ENCODE measurements around the gene B3GALNT2.
"Not testable (repeated sequence)": the region's sequence is repeated elsewhere in the genome, so short reads cannot be mapped to it uniquely, and the experiment has no call there.

Gene B3GALNT2

DNA sequence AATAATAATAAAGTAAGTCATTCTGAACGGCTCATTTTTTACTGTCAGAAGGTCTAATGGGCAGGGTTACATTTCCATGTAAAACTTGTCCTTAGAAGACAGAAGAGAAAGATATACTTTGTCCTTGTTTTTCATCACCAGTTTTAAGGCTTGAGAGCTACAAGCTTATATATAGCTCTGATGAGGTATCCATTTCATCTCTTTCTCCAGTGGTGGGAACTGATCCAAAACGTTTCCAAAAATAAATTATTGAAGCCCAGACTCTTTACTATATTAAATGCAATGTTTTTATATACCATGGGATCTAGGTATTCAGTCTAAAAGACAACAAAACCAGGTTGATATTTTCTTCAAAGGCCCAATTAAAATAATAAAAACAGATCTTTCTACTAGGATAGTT, 8.7 kb downstream of the B3GALNT2 start:
- no peaks in the 10 kb centered on the region for H3K4me1 ChIP-seq (ENCODE audit: control insufficient read depth, insufficient read depth, low read length)
- no peak overlapping the region for H3K9ac ChIP-seq (ENCODE audit: low read depth, low read length)
- H3K9me3 ChIP-seq (ENCODE audit: control insufficient read depth, insufficient read depth, low read length): no peaks in the 10 kb centered on the region
- H3K4me3 ChIP-seq (ENCODE audit: low read depth, low read length): no peak overlapping the region
- no peaks in the 10 kb centered on the region for H3K27me3 ChIP-seq (ENCODE audit: control insufficient read depth, insufficient read depth, low read length)
- peaks cover 5% of the 10 kb centered on the region for H3K36me3 ChIP-seq (ENCODE audit: control insufficient read depth, insufficient read depth, low read length)

GRCh38 chr1:235495030-235495429, 9.2 kb downstream of the B3GALNT2 start:
- Histone ChIP-seq H3K9me3 (ENCODE audit: control insufficient read depth, insufficient read depth, low read length) (no peaks in the 10 kb centered on the region), H3K4me3 (ENCODE audit: low read depth, low read length) (no peak overlapping the region), H3K9ac (ENCODE audit: low read depth, low read length) (no peak overlapping the region), H3K36me3 (ENCODE audit: control insufficient read depth, insufficient read depth, low read length) (peaks cover 5% of the 10 kb centered on the region), H3K27me3 (ENCODE audit: control insufficient read depth, insufficient read depth, low read length) (no peaks in the 10 kb centered on the region), H3K4me1 (ENCODE audit: control insufficient read depth, insufficient read depth, low read length) (no peaks in the 10 kb centered on the region)

- peaks cover 5% of the 10 kb centered on the region for H3K36me3 ChIP-seq (ENCODE audit: control insufficient read depth, insufficient read depth, low read length)
- no peaks in the 10 kb centered on the region for H3K9me3 ChIP-seq (ENCODE audit: control insufficient read depth, insufficient read depth, low read length)
- no peaks in the 10 kb centered on the region for H3K27me3 ChIP-seq (ENCODE audit: control insufficient read depth, insufficient read depth, low read length)
- H3K9ac ChIP-seq (ENCODE audit: low read depth, low read length): no peak overlapping the region
- no peak overlapping the region for H3K4me3 ChIP-seq (ENCODE audit: low read depth, low read length)
- no peaks in the 10 kb centered on the region for H3K4me1 ChIP-seq (ENCODE audit: control insufficient read depth, insufficient read depth, low read length)
Observed at GRCh38 chr1:235494531-235494930, 9.7 kb downstream of the B3GALNT2 start.

DNA sequence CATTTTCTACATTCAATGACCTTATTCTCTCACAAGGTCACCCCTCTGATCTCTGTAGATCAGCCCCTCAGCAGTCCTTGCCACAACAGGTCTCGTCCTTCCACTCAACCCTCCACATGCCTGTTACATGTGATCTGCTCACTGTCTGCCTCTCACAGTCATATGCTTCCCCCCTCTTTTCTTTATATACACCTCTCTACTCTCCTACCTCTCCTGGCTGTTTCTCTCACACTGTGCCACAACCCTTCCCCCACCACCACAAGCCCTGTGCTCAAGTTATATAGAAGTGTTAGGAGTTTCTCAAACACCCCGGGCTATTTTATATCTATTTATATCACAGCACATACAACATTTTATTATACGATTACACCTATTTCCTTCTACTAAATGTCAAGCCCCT, 12.6 kb downstream of the B3GALNT2 start:
- H3K36me3 ChIP-seq (ENCODE audit: control insufficient read depth, insufficient read depth, low read length): peaks cover 5% of the 10 kb centered on the region
- no peak overlapping the region for H3K9ac ChIP-seq (ENCODE audit: low read depth, low read length)
- no peak overlapping the region for H3K4me3 ChIP-seq (ENCODE audit: low read depth, low read length)
- H3K4me1 ChIP-seq (ENCODE audit: control insufficient read depth, insufficient read depth, low read length): no peaks in the 10 kb centered on the region
- H3K9me3 ChIP-seq (ENCODE audit: control insufficient read depth, insufficient read depth, low read length): no peaks in the 10 kb centered on the region
- H3K27me3 ChIP-seq (ENCODE audit: control insufficient read depth, insufficient read depth, low read length): no peaks in the 10 kb centered on the region

GRCh38 chr1:235486321-235486720, 17.9 kb downstream of the B3GALNT2 start:
- no peaks in the 10 kb centered on the region for H3K4me1 ChIP-seq (ENCODE audit: control insufficient read depth, insufficient read depth, low read length)
- H3K36me3 ChIP-seq (ENCODE audit: control insufficient read depth, insufficient read depth, low read length): no peaks in the 10 kb centered on the region
- H3K27me3 ChIP-seq (ENCODE audit: control insufficient read depth, insufficient read depth, low read length): no peaks in the 10 kb centered on the region
- no peaks in the 10 kb centered on the region for H3K9me3 ChIP-seq (ENCODE audit: control insufficient read depth, insufficient read depth, low read length)
- no peak overlapping the region for H3K9ac ChIP-seq (ENCODE audit: low read depth, low read length)
- no peak overlapping the region for H3K4me3 ChIP-seq (ENCODE audit: low read depth, low read length)

GRCh38 chr1:235485558-235485957, 18.7 kb downstream of the B3GALNT2 start:
- Histone ChIP-seq H3K4me3 (ENCODE audit: low read depth, low read length) (no peak overlapping the region), H3K36me3 (ENCODE audit: control insufficient read depth, insufficient read depth, low read length) (no peaks in the 10 kb centered on the region), H3K27me3 (ENCODE audit: control insufficient read depth, insufficient read depth, low read length) (no peaks in the 10 kb centered on the region)

GRCh38 chr1:235483090-235483489, 21.2 kb downstream of the B3GALNT2 start:
- Histone ChIP-seq H3K4me1 (ENCODE audit: control insufficient read depth, insufficient read depth, low read length) (no peaks in the 10 kb centered on the region), H3K4me3 (ENCODE audit: low read depth, low read length) (no peak overlapping the region)

More at GRCh38 chr1:235485558-235485957, 18.7 kb downstream of the B3GALNT2 start:
- Histone ChIP-seq H3K9ac (ENCODE audit: low read depth, low read length) (no peak overlapping the region), H3K9me3 (ENCODE audit: control insufficient read depth, insufficient read depth, low read length) (no peaks in the 10 kb centered on the region), H3K4me1 (ENCODE audit: control insufficient read depth, insufficient read depth, low read length) (no peaks in the 10 kb centered on the region)

DNA sequence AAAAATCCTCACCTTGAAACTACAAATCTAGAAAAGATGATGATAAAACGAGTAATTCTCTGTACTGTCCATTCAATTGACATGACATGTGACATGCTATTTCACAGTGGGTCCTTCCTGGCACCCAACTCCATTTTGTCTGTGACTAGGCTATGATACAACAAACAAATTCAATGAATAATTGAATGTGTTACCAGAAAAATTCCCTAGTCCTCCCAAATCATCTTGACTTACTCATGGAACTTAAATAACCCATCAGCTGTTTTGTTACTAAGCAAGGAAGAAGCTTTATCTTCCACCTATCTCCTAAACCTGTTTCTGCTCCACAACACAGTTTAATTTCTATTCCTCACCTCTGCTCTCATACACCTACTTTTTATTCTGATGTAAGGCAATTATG, 30.4 kb downstream of the B3GALNT2 start:
- Histone ChIP-seq H3K9me3 (ENCODE audit: control insufficient read depth, insufficient read depth, low read length) (no peaks in the 10 kb centered on the region), H3K4me3 (ENCODE audit: low read depth, low read length) (no peak overlapping the region), H3K36me3 (ENCODE audit: control insufficient read depth, insufficient read depth, low read length) (no peaks in the 10 kb centered on the region), H3K4me1 (ENCODE audit: control insufficient read depth, insufficient read depth, low read length) (no peaks in the 10 kb centered on the region), H3K9ac (ENCODE audit: low read depth, low read length) (no peak overlapping the region), H3K27me3 (ENCODE audit: control insufficient read depth, insufficient read depth, low read length) (no peaks in the 10 kb centered on the region)

More at GRCh38 chr1:235483090-235483489, 21.2 kb downstream of the B3GALNT2 start:
- Histone ChIP-seq H3K36me3 (ENCODE audit: control insufficient read depth, insufficient read depth, low read length) (peaks cover 5% of the 10 kb centered on the region), H3K9ac (ENCODE audit: low read depth, low read length) (no peak overlapping the region), H3K9me3 (ENCODE audit: control insufficient read depth, insufficient read depth, low read length) (no peaks in the 10 kb centered on the region), H3K27me3 (ENCODE audit: control insufficient read depth, insufficient read depth, low read length) (no peaks in the 10 kb centered on the region)

GRCh38 chr1:235470741-235471439, 33.4 kb downstream of the B3GALNT2 start:
- Histone ChIP-seq H3K4me1 (ENCODE audit: control insufficient read depth, insufficient read depth, low read length) (no peaks in the 10 kb centered on the region), H3K9ac (ENCODE audit: low read depth, low read length) (no peak overlapping the region), H3K27me3 (ENCODE audit: control insufficient read depth, insufficient read depth, low read length) (no peaks in the 10 kb centered on the region), H3K4me3 (ENCODE audit: low read depth, low read length) (no peak overlapping the region), H3K36me3 (ENCODE audit: control insufficient read depth, insufficient read depth, low read length) (no peaks in the 10 kb centered on the region), H3K9me3 (ENCODE audit: control insufficient read depth, insufficient read depth, low read length) (no peaks in the 10 kb centered on the region)

GRCh38 chr1:235469897-235470296, 34.4 kb downstream of the B3GALNT2 start:
- not testable (repeated sequence) for H3K36me3 ChIP-seq (ENCODE audit: control insufficient read depth, insufficient read depth, low read length); H3K4me1 ChIP-seq (ENCODE audit: control insufficient read depth, insufficient read depth, low read length); H3K9ac ChIP-seq (ENCODE audit: low read depth, low read length); H3K9me3 ChIP-seq (ENCODE audit: control insufficient read depth, insufficient read depth, low read length); H3K4me3 ChIP-seq (ENCODE audit: low read depth, low read length); H3K27me3 ChIP-seq (ENCODE audit: control insufficient read depth, insufficient read depth, low read length)

- no peaks in the 10 kb centered on the region for H3K4me1 ChIP-seq (ENCODE audit: control insufficient read depth, insufficient read depth, low read length)
- no peak overlapping the region for H3K9ac ChIP-seq (ENCODE audit: low read depth, low read length)
- no peaks in the 10 kb centered on the region for H3K36me3 ChIP-seq (ENCODE audit: control insufficient read depth, insufficient read depth, low read length)
- no peak overlapping the region for H3K4me3 ChIP-seq (ENCODE audit: low read depth, low read length)
- no peaks in the 10 kb centered on the region for H3K9me3 ChIP-seq (ENCODE audit: control insufficient read depth, insufficient read depth, low read length)
- no peaks in the 10 kb centered on the region for H3K27me3 ChIP-seq (ENCODE audit: control insufficient read depth, insufficient read depth, low read length)
Observed at GRCh38 chr1:235468970-235469369, 35.3 kb downstream of the B3GALNT2 start.

DNA sequence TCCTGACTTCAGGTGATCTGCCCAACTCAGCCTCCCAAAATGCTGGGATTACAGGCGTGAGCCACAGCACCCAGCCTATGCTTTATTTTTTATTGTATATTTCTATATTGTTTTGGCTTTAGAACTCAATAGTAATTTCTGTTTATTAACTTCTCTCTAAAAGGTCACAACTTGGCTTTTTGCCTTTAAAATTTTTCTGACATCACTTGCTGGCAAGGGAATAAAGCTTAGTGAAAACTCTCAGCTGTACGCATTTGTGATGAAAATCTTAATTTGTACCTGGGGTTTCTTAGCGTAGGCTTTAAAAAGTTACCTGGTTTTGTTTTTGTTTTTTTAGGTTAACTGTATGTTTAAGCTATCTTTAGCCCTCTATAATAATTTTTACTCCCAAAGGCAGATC, 36.2 kb downstream of the B3GALNT2 start:
- Histone ChIP-seq H3K4me3 (ENCODE audit: low read depth, low read length) (no peak overlapping the region), H3K9ac (ENCODE audit: low read depth, low read length) (no peak overlapping the region), H3K4me1 (ENCODE audit: control insufficient read depth, insufficient read depth, low read length) (no peaks in the 10 kb centered on the region), H3K9me3 (ENCODE audit: control insufficient read depth, insufficient read depth, low read length) (no peaks in the 10 kb centered on the region), H3K27me3 (ENCODE audit: control insufficient read depth, insufficient read depth, low read length) (no peaks in the 10 kb centered on the region), H3K36me3 (ENCODE audit: control insufficient read depth, insufficient read depth, low read length) (no peaks in the 10 kb centered on the region)

All from iPS-15b (cell line).